GM12892 (cell line): Measurements from ENCODE around the gene EXD3.

Source experiments
- DNase-seq: peaks from one replicate; pipeline ENCODE4 v3.0.0; 2011; ENCODE audit not compliant: insufficient read length
- FAIRE-seq: peaks from 2 replicates; lab custom pipeline; 2011; peaks lifted over from hg19 to GRCh38; lab: Jason Lieb, UNC
- POLR2A ChIP-seq: IDR thresholded peaks from 2 replicates; pipeline ENCODE4 v1.6.1; 2011; ENCODE audit warnings: low read depth, low read length, control low read depth
- POLR2AphosphoS5 ChIP-seq: IDR thresholded peaks from 2 replicates; pipeline ENCODE4 v1.6.1; 2011; ENCODE audit warnings: low read depth, low read length, control low read depth
- TAF1 ChIP-seq: IDR thresholded peaks from 2 replicates; pipeline ENCODE4 v1.6.1; 2011; ENCODE audit warnings: low read depth, mild to moderate bottlenecking, control low read depth, low read length, borderline replicate concordance

EXD3 gene

DNA sequence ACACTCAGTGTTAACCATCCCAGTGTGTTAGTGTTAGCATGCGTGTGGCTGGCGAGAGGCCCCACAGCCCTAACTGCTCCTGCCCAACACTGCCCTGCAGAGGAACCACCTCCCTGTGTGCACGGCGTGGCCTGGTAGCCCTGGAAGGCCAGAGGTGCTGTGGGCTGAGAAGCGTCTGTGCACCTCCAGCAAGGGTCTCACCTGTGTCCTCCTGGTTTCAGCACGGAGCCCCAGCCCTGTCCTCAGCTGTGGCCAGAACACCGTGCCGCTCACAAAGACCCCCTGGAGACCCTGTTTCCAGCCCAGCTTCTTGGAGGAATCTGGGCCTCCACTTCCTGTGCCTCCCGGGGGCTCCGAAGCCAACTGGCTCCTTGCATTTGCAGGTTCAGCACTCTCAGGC lies 64.8 kb downstream of the EXD3 start:
- TF ChIP-seq POLR2A = no peak
- TF ChIP-seq POLR2AphosphoS5 = no peak
- no peak for TF ChIP-seq TAF1
- FAIRE-seq (no peak), DNase-seq (no peak)

DNA sequence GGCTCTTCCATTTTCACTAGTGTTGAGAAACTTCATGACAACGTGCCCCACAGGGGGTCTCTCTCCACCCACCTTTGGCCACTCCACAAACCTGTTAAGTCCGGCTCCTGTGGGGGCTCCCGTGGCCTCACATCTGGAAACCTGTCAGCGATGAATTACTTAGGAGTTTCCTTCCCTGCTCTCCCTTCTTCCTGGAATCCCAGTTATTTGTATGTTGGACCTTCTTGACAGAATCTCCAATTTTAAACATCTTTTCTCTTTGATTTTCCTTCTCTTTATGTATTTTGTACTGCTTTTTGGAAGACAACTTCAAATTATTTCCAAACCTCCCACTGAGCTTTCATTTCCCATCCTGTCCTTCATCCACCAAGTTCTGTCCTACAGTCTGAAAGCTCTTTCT lies 65.8 kb downstream of the EXD3 start:
- no peak for FAIRE-seq
- DNase-seq = no peak
- TF ChIP-seq TAF1 = no peak

DNA sequence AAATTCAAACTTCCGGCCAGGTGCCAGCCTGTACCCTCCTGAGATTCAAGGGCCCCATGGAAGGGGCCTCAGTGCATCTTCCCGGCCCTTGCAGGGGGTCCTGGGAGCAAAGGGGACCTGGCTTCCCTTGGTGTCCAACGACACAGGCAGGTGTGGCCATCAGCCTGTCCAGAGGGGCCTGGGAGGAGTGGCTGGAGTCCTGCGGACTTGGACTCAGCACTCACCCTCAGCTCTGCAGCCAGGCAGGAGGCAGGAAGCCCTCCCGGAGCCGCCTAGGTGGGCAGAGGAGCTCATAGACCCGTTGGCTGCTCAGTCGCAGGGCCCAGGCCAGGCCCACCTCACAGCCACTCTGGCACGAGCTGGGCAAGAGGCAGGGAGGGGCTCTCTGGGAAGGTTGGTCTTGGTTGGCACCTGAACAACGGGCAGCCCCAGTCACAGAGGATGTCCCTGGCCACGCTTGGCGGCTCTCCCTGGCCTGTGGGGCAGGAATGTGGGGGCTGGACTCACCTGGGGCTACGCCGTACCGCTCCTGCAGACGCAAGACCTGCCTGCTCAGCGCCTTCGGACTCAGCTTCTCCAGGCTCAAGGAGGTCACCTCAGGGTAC lies 67.1 kb downstream of the EXD3 start:
- TF ChIP-seq POLR2A (no peak), POLR2AphosphoS5 (no peak), TAF1 (no peak)
- DNase-seq = no peak
- no peak for FAIRE-seq

DNA sequence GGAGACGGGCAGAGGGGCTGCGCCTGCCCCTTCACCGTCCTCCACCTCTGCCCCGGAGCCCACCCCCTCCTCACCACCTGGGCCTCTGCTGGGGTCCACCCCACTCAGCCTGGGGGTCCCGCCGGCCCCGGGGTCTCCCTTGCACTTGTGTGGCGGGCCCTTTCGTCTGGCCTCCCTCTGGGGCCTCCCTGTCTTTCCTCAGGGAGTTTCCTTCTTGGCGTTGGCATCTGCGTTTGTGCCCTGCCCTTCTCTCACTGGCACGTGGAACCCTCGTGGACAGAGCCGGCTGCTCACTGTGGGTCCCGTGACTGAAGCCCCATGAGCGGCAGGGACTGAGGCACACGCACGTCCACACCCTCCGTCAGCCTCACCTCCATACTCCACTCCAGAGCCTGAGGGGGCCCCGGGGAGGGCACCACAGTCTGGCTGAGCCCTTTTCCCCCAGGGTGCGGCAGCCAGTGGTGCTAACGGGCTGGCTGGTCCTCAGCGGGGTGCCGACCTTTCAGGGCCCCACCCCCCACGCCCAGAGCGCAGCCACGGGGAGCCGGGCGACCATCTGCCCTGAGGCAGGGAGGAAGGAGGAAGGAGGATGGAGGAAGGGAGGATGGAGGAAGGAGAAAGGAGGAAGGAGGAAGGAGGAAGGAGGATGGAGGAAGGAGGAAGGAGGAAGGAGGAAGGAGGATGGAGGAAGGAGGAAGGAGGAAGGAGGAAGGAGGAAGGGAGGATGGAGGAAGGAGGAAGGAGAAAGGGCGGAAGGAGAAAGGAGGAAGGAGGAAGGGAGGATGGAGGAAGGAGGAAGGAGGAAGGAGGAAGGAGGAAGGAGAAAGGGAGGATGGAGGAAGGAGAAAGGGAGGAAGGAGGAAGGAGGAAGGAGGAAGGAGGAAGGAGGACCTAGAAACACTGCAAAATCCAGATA lies 67.9 kb downstream of the EXD3 start:
- DNase-seq = no peak
- peak; percentile 97 for FAIRE-seq

DNA sequence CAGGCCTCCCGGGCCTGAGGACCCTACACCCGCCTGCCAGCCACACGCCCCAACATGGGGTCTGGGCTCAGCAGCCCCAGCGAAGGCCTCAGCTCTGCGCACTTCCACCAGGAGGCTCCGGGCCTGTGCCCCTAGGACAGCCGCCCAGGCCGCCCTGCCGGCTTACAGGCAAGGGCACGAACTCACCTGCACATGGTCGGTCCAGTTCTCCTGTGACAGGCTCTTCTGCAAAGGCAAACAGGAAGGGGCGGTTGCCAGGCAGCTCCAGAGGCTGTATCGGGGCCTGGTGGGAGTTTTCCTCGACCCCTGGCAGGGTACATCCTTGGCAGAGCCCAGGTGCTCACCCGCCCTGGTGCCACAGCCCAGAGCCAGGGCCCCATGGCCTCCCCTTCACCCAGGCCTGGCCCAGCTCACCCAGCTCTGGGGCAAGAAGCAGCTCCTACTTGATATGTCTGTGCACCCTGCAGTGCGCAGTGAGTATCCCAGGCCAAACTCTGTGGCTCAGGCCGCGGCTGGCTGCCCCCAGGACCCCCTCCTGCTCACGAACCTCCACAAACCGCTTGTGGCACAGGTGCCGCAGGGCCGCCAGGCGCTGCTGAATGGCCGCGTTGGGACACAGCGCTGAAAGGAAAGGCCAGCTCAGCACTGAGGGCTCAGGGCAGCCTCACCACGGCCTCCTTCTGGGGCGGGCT lies 68.7 kb downstream of the EXD3 start:
- FAIRE-seq = no peak
- TF ChIP-seq TAF1 (no peak), POLR2AphosphoS5 (no peak), POLR2A (no peak)
- DNase-seq = no peak

More for the DNA sequence above, 67.9 kb downstream of the EXD3 start:
- TF ChIP-seq TAF1 = no peak
- no peak for TF ChIP-seq POLR2AphosphoS5
- no peak for TF ChIP-seq POLR2A

DNA sequence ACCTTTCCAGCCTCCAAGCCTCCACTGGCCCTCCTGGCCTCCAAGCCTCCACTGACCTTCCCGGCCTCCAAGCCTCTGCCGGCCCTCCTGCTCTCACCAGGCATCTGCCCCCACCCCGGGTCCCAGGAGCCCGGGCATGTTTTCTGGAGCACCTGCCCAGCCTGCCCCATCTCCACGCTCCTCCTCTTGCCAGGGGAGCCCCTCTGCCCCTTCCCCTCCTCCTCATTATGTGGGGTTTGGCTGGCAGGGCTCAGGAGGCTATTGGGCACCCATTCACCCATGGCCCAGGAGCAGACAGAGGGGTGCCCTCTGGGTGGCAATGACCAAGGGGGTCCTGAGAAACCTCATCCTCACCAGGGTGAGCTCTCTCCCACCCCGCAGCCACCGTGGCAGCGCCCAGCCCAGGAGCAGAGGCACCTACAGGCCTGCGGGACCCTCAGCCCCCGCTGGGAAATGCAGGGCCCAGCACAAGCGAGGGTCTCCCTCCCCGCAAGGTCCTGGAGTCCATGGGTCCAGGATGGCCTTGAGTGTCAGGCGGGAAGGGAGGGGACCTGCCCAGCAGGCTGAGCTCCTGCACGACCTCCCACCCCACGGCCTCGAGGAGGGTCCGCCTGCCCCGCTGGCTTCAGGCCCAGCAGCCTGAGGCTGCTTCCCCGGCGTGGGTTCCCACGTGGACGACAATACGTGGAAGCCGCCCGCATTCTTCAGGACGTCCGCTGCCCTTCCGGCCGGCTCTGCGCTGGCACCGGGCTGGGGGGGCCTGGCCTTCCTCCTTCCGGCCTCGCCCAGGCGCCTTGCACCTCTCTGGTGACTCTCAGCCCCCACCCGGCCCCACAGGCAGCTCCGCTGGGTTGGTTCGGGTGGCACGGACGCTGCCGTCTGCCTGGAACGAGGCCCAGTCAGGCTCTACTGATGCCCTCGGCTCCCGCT lies 69.5 kb downstream of the EXD3 start:
- no peak for FAIRE-seq
- DNase-seq = no peak
- TF ChIP-seq POLR2AphosphoS5 (no peak), POLR2A (no peak), TAF1 (no peak)

DNA sequence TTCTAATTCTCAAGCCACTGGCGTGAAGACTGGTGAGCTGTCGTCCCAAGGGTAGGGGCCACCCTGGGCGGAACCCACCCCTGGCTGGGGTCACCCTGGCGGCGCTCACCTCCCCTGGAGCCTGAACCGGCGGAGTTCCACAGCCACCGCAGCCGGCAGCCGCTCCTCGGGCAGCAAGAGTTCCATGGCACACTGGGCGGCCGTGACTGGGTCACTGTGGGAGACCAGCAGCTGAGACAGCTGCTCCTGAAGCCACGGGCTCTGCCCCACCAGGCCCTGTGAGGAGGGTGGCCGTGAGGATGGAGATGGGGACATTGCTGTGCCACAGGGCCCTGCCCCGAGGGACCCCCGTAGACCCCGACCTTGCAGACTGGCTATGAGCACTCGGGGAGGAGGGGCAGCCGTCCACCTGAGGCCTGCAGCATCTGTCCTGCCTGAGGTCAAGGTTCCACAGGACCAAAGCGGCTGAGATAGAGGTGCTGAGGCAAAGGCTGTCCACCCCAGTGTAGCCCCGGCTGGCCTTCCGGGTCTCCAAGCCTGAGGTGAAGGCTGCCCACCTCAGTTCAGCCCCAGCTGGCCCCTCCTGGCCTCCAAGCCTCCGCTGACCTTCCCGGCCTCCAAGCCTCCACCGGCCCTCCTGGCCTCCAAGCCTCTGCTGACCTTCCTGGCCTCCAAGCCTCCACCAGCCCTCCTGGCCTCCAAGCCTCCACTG lies 70.3 kb downstream of the EXD3 start:
- DNase-seq = no peak
- FAIRE-seq = no peak
- TF ChIP-seq TAF1 (no peak), POLR2AphosphoS5 (no peak), POLR2A (no peak)

DNA sequence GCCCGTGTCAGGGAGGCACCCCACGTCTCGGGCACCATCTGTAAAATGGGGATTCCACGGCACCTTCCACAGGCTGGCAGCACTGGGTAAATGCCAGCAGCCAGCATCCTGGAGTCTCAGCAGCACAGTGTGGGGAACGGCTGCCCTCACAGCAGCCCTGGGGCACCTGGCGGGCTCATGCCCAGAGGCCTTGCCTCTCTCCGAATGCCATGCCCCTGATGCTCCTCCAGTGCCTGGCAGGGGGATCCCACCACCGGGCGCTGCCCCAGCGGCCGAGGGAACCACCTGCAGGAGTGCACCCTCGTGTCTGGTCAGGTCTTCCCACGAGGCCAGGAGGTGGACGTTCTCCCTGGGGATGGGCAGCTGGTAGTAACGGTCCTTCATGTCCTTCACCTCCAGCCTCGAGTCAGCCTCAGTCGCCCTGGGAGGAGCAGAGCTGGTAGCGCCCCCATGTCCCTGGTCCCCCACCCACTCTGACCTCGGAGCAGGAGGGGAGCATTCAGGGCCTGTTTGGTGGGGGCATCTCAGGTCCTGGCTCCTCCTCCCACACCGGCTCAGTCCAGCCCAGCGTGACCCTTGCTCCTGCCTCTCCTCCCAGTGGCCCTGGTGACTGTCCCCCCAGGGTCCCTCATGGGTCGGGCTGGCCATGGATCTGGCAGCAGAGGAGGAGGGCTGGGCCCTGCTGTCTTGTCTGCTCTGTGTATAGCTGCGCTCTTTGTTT lies 71.0 kb downstream of the EXD3 start:
- TF ChIP-seq POLR2A (no peak), POLR2AphosphoS5 (no peak), TAF1 (no peak)
- FAIRE-seq (no peak), DNase-seq (no peak)

DNA sequence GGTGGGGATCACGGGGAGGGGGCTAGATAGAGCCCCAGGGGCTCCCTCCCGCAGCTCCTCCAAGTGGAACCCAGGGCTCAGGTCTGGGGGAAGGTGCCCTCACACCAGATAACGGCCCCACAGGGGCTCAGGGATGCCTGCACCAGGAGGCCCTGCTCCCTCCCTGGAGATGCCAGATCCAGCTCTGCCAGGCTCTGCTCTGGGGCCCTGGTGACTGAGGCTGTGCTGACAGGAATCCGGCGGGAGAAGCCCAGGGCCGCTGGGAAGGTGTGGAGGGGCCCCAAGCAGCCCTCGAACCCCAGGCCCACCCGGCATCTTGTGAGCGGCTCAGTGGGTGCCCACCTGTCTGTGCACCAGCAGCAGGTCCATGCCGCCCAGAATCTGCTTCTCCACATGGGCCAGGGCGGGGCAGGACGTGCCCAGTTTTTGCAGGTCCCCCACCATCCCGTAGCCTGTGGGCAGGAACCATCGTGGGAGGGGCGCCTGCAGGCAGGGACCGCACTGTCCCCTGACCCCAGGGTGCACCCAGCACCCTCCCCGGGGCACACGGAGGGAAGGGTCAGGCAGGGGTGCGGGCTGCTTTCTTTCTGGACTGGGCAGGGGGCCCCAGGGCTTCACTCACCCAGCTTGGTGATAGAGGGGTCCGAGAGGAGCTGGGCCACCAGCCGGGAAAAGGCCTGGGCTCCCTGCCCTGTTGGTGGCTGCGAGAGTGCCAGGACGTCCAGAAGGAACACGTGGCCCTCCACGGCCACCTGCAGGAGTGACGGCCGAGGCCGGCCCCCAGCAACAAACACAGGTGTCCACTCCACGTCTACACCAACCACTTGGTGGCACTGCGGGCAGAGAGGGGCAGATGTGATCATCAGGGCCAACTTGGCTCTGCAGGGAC lies 72.0 kb downstream of the EXD3 start:
- no peak for TF ChIP-seq TAF1
- FAIRE-seq = no peak
- no peak for DNase-seq

DNA sequence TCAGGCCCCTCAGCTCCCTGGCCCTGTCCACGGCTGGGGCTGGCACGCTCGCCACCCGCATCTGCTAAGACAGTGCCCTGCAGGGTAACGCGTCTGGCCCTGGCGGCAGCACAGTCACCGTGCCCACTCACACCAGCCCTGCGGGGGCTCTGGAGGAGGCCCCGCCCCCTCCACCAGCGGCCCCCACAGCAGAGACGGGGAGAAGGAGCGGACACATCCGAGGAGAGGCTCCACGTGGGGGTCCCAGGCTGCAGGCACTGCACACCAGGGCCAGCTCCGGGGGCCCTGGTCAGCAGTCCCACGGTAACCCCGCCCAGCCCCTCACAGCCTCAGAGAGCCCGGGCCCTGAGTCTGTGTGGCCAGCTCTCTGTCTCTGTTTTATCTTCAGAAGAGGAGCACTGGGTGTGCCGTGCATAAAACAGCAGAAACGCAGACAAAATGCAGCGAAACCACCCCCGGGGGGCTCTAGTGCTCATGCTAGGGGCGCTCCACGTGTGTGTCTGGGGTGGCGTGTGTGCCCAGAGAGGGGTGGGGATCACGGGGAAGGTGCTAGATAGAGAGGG lies 73.4 kb downstream of the EXD3 start:
- no peak for TF ChIP-seq POLR2AphosphoS5
- TF ChIP-seq POLR2A = no peak
- TF ChIP-seq TAF1 = no peak
- FAIRE-seq = no peak
- DNase-seq = no peak
